Keratinocyte (primary cell): ENCODE data around the gene ANXA11.

Experiments
- CTCF ChIP-seq, 3 experiments: IDR thresholded peaks in 1 of 3; conservative IDR thresholded peaks in 1 of 3; optimal IDR thresholded peaks in 1 of 3; 2 replicates in 2 of 3; 3 replicates in 1 of 3; pipeline versions ENCODE3 to v1.5.1; 2011; ENCODE audit warnings: low read length in 3 of 3, mild to moderate bottlenecking in 3 of 3, moderate library complexity in 2 of 3, control low read depth in 1 of 3, inconsistent platforms in 1 of 3; ENCODE audit not compliant: insufficient read depth in 2 of 3; ENCODE audit errors: extremely low read depth in 1 of 3
- EZH2 ChIP-seq: IDR thresholded peaks from one replicate; pipeline ENCODE4 v1.6.1; 2012; ENCODE audit warnings: inconsistent platforms, mild to moderate bottlenecking, low read length, moderate library complexity

- TF ChIP-seq CTCF (optimal IDR thresholded peaks at IDR 0.05 in 1 of 3, IDR thresholded peaks at IDR 0.05 in 1 of 3, conservative IDR thresholded peaks at IDR 0.05 in 1 of 3; ENCODE audit: extremely low read depth in 1 of 3, insufficient read depth in 2 of 3, low read length in 3 of 3) (no peak), EZH2 (no peak)
These were observed at the start of gene ANXA11 for GRCh38 chr10:80205477-80206276.
